ENCODE measurements around the gene ARHGAP40. TPM values are rescaled to one million over a fixed set of nuclear protein-coding genes. Genes with fewer than 3 reads are reported as not detected.
"Not testable (repeated sequence)": the region's sequence is repeated elsewhere in the genome, so short reads cannot be mapped to it uniquely, and the experiment has no call there.

ARHGAP40 gene
- total RNA-seq, 2 experiments from 2014 or later, result 0.12 TPM; not detected in 1

- H3K27ac Mint-ChIP-seq, result no peak overlapping the region
- H3K36me3 Mint-ChIP-seq, result no peaks in the 10 kb centered on the region
- DNase-seq, result no peak
- no peaks in the 10 kb centered on the region for H3K9me3 Mint-ChIP-seq
- no peaks in the 10 kb centered on the region for H3K27me3 Mint-ChIP-seq
- no peaks in the 10 kb centered on the region for H3K4me1 Mint-ChIP-seq
- no peak overlapping the region for H3K4me3 Mint-ChIP-seq
Observed at GRCh38 chr20:38581830-38582358, 19.7 kb upstream of the ARHGAP40 start.

GRCh38 chr20:38583306-38583705 is 18.3 kb upstream of the ARHGAP40 start:
- H3K4me1 Mint-ChIP-seq, result no peaks in the 10 kb centered on the region
- H3K9me3 Mint-ChIP-seq, result no peaks in the 10 kb centered on the region
- no peaks in the 10 kb centered on the region for H3K27me3 Mint-ChIP-seq
- no peak overlapping the region for H3K4me3 Mint-ChIP-seq
- no peak overlapping the region for H3K27ac Mint-ChIP-seq
- DNase-seq, result no peak
- H3K36me3 Mint-ChIP-seq, result no peaks in the 10 kb centered on the region

GRCh38 chr20:38584099-38584763 is 17.4 kb upstream of the ARHGAP40 start:
- H3K4me3 Mint-ChIP-seq, result no peak overlapping the region
- H3K36me3 Mint-ChIP-seq, result no peaks in the 10 kb centered on the region
- H3K27ac Mint-ChIP-seq, result no peak overlapping the region

GRCh38 chr20:38585404-38586180 is 16.0 kb upstream of the ARHGAP40 start:
- Mint-ChIP-seq H3K4me3 (no peak overlapping the region), H3K27me3 (no peaks in the 10 kb centered on the region), H3K27ac (no peak overlapping the region), H3K4me1 (no peaks in the 10 kb centered on the region), H3K36me3 (no peaks in the 10 kb centered on the region), H3K9me3 (no peaks in the 10 kb centered on the region)
- DNase-seq, result no peak

More at GRCh38 chr20:38584099-38584763, 17.4 kb upstream of the ARHGAP40 start:
- Mint-ChIP-seq H3K4me1 (no peaks in the 10 kb centered on the region), H3K9me3 (no peaks in the 10 kb centered on the region), H3K27me3 (no peaks in the 10 kb centered on the region)
- DNase-seq, result no peak

- H3K27ac Mint-ChIP-seq, result no peak overlapping the region
- no peaks in the 10 kb centered on the region for H3K4me1 Mint-ChIP-seq
- DNase-seq, result no peak
- H3K4me3 Mint-ChIP-seq, result no peak overlapping the region
- H3K36me3 Mint-ChIP-seq, result no peaks in the 10 kb centered on the region
- no peaks in the 10 kb centered on the region for H3K27me3 Mint-ChIP-seq
- no peaks in the 10 kb centered on the region for H3K9me3 Mint-ChIP-seq
Observed at GRCh38 chr20:38586181-38586525, 15.5 kb upstream of the ARHGAP40 start.

- DNase-seq, result no peak
- peaks cover 2% of the 10 kb centered on the region for H3K4me1 Mint-ChIP-seq
- H3K4me3 Mint-ChIP-seq, result no peak overlapping the region
- H3K36me3 Mint-ChIP-seq, result no peaks in the 10 kb centered on the region
- no peaks in the 10 kb centered on the region for H3K9me3 Mint-ChIP-seq
- no peaks in the 10 kb centered on the region for H3K27me3 Mint-ChIP-seq
- no peak overlapping the region for H3K27ac Mint-ChIP-seq
Observed at GRCh38 chr20:38588303-38588702, 13.3 kb upstream of the ARHGAP40 start.

- Mint-ChIP-seq H3K27ac (no peak overlapping the region), H3K27me3 (no peaks in the 10 kb centered on the region), H3K4me3 (no peak overlapping the region), H3K4me1 (peaks cover 2% of the 10 kb centered on the region), H3K9me3 (no peaks in the 10 kb centered on the region), H3K36me3 (no peaks in the 10 kb centered on the region)
- DNase-seq, result no peak
Observed at GRCh38 chr20:38589351-38589750, 12.3 kb upstream of the ARHGAP40 start.

GRCh38 chr20:38589967-38590675 is 11.5 kb upstream of the ARHGAP40 start:
- DNase-seq, result no peak
- H3K36me3 Mint-ChIP-seq, result no peaks in the 10 kb centered on the region
- peaks cover 2% of the 10 kb centered on the region for H3K4me1 Mint-ChIP-seq
- no peaks in the 10 kb centered on the region for H3K27me3 Mint-ChIP-seq
- no peaks in the 10 kb centered on the region for H3K9me3 Mint-ChIP-seq
- H3K27ac Mint-ChIP-seq, result no peak overlapping the region
- no peak overlapping the region for H3K4me3 Mint-ChIP-seq

GRCh38 chr20:38590676-38591473 is 10.7 kb upstream of the ARHGAP40 start:
- Mint-ChIP-seq H3K4me3 (no peak overlapping the region), H3K27me3 (no peaks in the 10 kb centered on the region), H3K27ac (no peak overlapping the region), H3K4me1 (peaks cover 2% of the 10 kb centered on the region), H3K9me3 (no peaks in the 10 kb centered on the region), H3K36me3 (no peaks in the 10 kb centered on the region)
- DNase-seq, result no peak

- Mint-ChIP-seq H3K4me1 (peaks cover 2% of the 10 kb centered on the region), H3K36me3 (no peaks in the 10 kb centered on the region), H3K9me3 (no peaks in the 10 kb centered on the region), H3K27ac (no peak overlapping the region), H3K27me3 (peaks cover under 1% of the 10 kb centered on the region), H3K4me3 (no peak overlapping the region)
- DNase-seq, result no peak
Observed at GRCh38 chr20:38591474-38592410, 9.9 kb upstream of the ARHGAP40 start.

GRCh38 chr20:38592411-38592790 is 9.2 kb upstream of the ARHGAP40 start:
- not testable (repeated sequence) for H3K4me3 Mint-ChIP-seq, H3K9me3 Mint-ChIP-seq, H3K36me3 Mint-ChIP-seq, H3K27ac Mint-ChIP-seq, DNase-seq, H3K4me1 Mint-ChIP-seq, H3K27me3 Mint-ChIP-seq

GRCh38 chr20:38594281-38594680 is 7.3 kb upstream of the ARHGAP40 start:
- not testable (repeated sequence) for H3K27ac Mint-ChIP-seq, DNase-seq, H3K4me1 Mint-ChIP-seq, H3K9me3 Mint-ChIP-seq, H3K4me3 Mint-ChIP-seq, H3K36me3 Mint-ChIP-seq
- H3K27me3 Mint-ChIP-seq, result peaks cover 17% of the 10 kb centered on the region

- not testable (repeated sequence) for DNase-seq, H3K4me3 Mint-ChIP-seq, H3K27ac Mint-ChIP-seq, H3K36me3 Mint-ChIP-seq, H3K4me1 Mint-ChIP-seq, H3K9me3 Mint-ChIP-seq
- peaks cover 26% of the 10 kb centered on the region for H3K27me3 Mint-ChIP-seq
Observed at GRCh38 chr20:38595886-38596285, 5.7 kb upstream of the ARHGAP40 start.

- no peaks in the 10 kb centered on the region for H3K9me3 Mint-ChIP-seq
- DNase-seq, result no peak
- no peak overlapping the region for H3K27ac Mint-ChIP-seq
- H3K27me3 Mint-ChIP-seq, result peaks cover 58% of the 10 kb centered on the region
- H3K4me1 Mint-ChIP-seq, result peaks cover 10% of the 10 kb centered on the region
- H3K4me3 Mint-ChIP-seq, result no peak overlapping the region
- H3K36me3 Mint-ChIP-seq, result no peaks in the 10 kb centered on the region
Observed at GRCh38 chr20:38599410-38599882, 2.2 kb upstream of the ARHGAP40 start.

All from activated naive CD8-positive, alpha-beta T cell treated with anti-CD3 and anti-CD28 coated beads for 36 hours (primary cell).